Stimulated activated naive CD8-positive, alpha-beta T cell treated with anti-CD3 and anti-CD28 coated beads, Interleukin-15, Interleukin-2, amounts not matched to agents 100 ng/mL and 50 ng/mL, for 24 hours (primary cell): ENCODE measurements around the gene ADTRP.

Experiments
- H3K27ac Mint-ChIP-seq: one replicate; pipeline ENCODE4 v1.8.0; 2021; ENCODE audit warnings: mild to moderate bottlenecking, mixed read lengths
- H3K27me3 Mint-ChIP-seq: one replicate; pipeline ENCODE4 v1.8.0; 2021; ENCODE audit warnings: mixed read lengths
- H3K36me3 Mint-ChIP-seq: one replicate; pipeline ENCODE4 v1.8.0; 2021; ENCODE audit warnings: low read depth, mixed read lengths
- H3K4me1 Mint-ChIP-seq: one replicate; pipeline ENCODE4 v1.8.0; 2021; ENCODE audit warnings: low read depth, mixed read lengths
- H3K4me3 Mint-ChIP-seq: one replicate; pipeline ENCODE4 v1.8.0; 2021; ENCODE audit warnings: mild to moderate bottlenecking, mixed read lengths
- H3K9me3 Mint-ChIP-seq: one replicate; pipeline ENCODE4 v1.8.0; 2021; ENCODE audit warnings: mixed read lengths

The ADTRP gene

GRCh38 chr6:11778648-11779328 lies at the start of gene ADTRP:
TSS of gene ADTRP (minus strand) at chr6:11778803. CDS start at chr6:11778759, 44 bp downstream.
- Mint-ChIP-seq H3K4me1 (no peaks in the 10 kb centered on the region), H3K36me3 (no peaks in the 10 kb centered on the region), H3K4me3 (no peak within 1 kb of the TSS), H3K27ac (peak within 1 kb of the TSS; percentile 34), H3K9me3 (peaks cover 9% of the 10 kb centered on the region), H3K27me3 (no peaks in the 10 kb centered on the region)

GRCh38 chr6:11826779-11827178 lies 48.2 kb upstream of the ADTRP start:
- Mint-ChIP-seq H3K36me3 (no peaks in the 10 kb centered on the region), H3K9me3 (no peaks in the 10 kb centered on the region), H3K4me1 (peaks cover 24% of the 10 kb centered on the region), H3K4me3 (no peak overlapping the region), H3K27ac (no peak overlapping the region), H3K27me3 (no peaks in the 10 kb centered on the region)

GRCh38 chr6:11824986-11825385 lies 46.4 kb upstream of the ADTRP start:
- no peaks in the 10 kb centered on the region for H3K27me3 Mint-ChIP-seq
- no peaks in the 10 kb centered on the region for H3K36me3 Mint-ChIP-seq
- H3K9me3 Mint-ChIP-seq, result no peaks in the 10 kb centered on the region
- peak overlapping the region; percentile 73 for H3K27ac Mint-ChIP-seq
- H3K4me1 Mint-ChIP-seq, result peaks cover 24% of the 10 kb centered on the region
- H3K4me3 Mint-ChIP-seq, result no peak overlapping the region

GRCh38 chr6:11822346-11822745 lies 43.7 kb upstream of the ADTRP start:
- Mint-ChIP-seq H3K27me3 (no peaks in the 10 kb centered on the region), H3K9me3 (no peaks in the 10 kb centered on the region), H3K4me1 (peaks cover 14% of the 10 kb centered on the region), H3K36me3 (no peaks in the 10 kb centered on the region), H3K27ac (no peak overlapping the region), H3K4me3 (no peak overlapping the region)

- H3K4me3 Mint-ChIP-seq, result no peak overlapping the region
- H3K27ac Mint-ChIP-seq, result no peak overlapping the region
- peaks cover 14% of the 10 kb centered on the region for H3K4me1 Mint-ChIP-seq
- no peaks in the 10 kb centered on the region for H3K9me3 Mint-ChIP-seq
- no peaks in the 10 kb centered on the region for H3K27me3 Mint-ChIP-seq
- H3K36me3 Mint-ChIP-seq, result no peaks in the 10 kb centered on the region
Measured at GRCh38 chr6:11821781-11822180, 43.2 kb upstream of the ADTRP start.

GRCh38 chr6:11820821-11821220 lies 42.2 kb upstream of the ADTRP start:
- Mint-ChIP-seq H3K27ac (no peak overlapping the region), H3K4me3 (no peak overlapping the region), H3K27me3 (no peaks in the 10 kb centered on the region), H3K4me1 (peaks cover 14% of the 10 kb centered on the region), H3K9me3 (no peaks in the 10 kb centered on the region), H3K36me3 (no peaks in the 10 kb centered on the region)

- H3K4me3 Mint-ChIP-seq, result no peak overlapping the region
- H3K36me3 Mint-ChIP-seq, result no peaks in the 10 kb centered on the region
- no peak overlapping the region for H3K27ac Mint-ChIP-seq
- no peaks in the 10 kb centered on the region for H3K27me3 Mint-ChIP-seq
- H3K9me3 Mint-ChIP-seq, result no peaks in the 10 kb centered on the region
- peaks cover 4% of the 10 kb centered on the region for H3K4me1 Mint-ChIP-seq
Measured at GRCh38 chr6:11819486-11819885, 40.9 kb upstream of the ADTRP start.

- Mint-ChIP-seq H3K9me3 (no peaks in the 10 kb centered on the region), H3K27ac (no peak overlapping the region), H3K4me3 (no peak overlapping the region), H3K27me3 (no peaks in the 10 kb centered on the region), H3K4me1 (peaks cover 23% of the 10 kb centered on the region), H3K36me3 (no peaks in the 10 kb centered on the region)
Measured at GRCh38 chr6:11815231-11815630, 36.6 kb upstream of the ADTRP start.

- no peak overlapping the region for H3K4me3 Mint-ChIP-seq
- no peaks in the 10 kb centered on the region for H3K9me3 Mint-ChIP-seq
- H3K27me3 Mint-ChIP-seq, result no peaks in the 10 kb centered on the region
- H3K27ac Mint-ChIP-seq, result no peak overlapping the region
- peaks cover 23% of the 10 kb centered on the region for H3K4me1 Mint-ChIP-seq
- no peaks in the 10 kb centered on the region for H3K36me3 Mint-ChIP-seq
Measured at GRCh38 chr6:11814819-11815218, 36.2 kb upstream of the ADTRP start.

- H3K36me3 Mint-ChIP-seq, result no peaks in the 10 kb centered on the region
- no peak overlapping the region for H3K27ac Mint-ChIP-seq
- H3K4me1 Mint-ChIP-seq, result peaks cover 23% of the 10 kb centered on the region
- no peak overlapping the region for H3K4me3 Mint-ChIP-seq
- no peaks in the 10 kb centered on the region for H3K9me3 Mint-ChIP-seq
- H3K27me3 Mint-ChIP-seq, result no peaks in the 10 kb centered on the region
Measured at GRCh38 chr6:11814106-11814505, 35.5 kb upstream of the ADTRP start.

- no peak overlapping the region for H3K4me3 Mint-ChIP-seq
- no peaks in the 10 kb centered on the region for H3K36me3 Mint-ChIP-seq
- H3K27ac Mint-ChIP-seq, result no peak overlapping the region
- peaks cover 3% of the 10 kb centered on the region for H3K9me3 Mint-ChIP-seq
- H3K4me1 Mint-ChIP-seq, result peaks cover 23% of the 10 kb centered on the region
- no peaks in the 10 kb centered on the region for H3K27me3 Mint-ChIP-seq
Measured at GRCh38 chr6:11813606-11814005, 35.0 kb upstream of the ADTRP start.

- Mint-ChIP-seq H3K4me1 (peaks cover 23% of the 10 kb centered on the region), H3K4me3 (no peak overlapping the region), H3K36me3 (no peaks in the 10 kb centered on the region), H3K9me3 (peaks cover 3% of the 10 kb centered on the region), H3K27ac (no peak overlapping the region), H3K27me3 (no peaks in the 10 kb centered on the region)
Measured at GRCh38 chr6:11812951-11813350, 34.3 kb upstream of the ADTRP start.

- peaks cover 3% of the 10 kb centered on the region for H3K9me3 Mint-ChIP-seq
- H3K4me1 Mint-ChIP-seq, result peaks cover 23% of the 10 kb centered on the region
- H3K27ac Mint-ChIP-seq, result no peak overlapping the region
- no peaks in the 10 kb centered on the region for H3K36me3 Mint-ChIP-seq
- no peaks in the 10 kb centered on the region for H3K27me3 Mint-ChIP-seq
- H3K4me3 Mint-ChIP-seq, result no peak overlapping the region
Measured at GRCh38 chr6:11812439-11812838, 33.8 kb upstream of the ADTRP start.

GRCh38 chr6:11811644-11812264 lies 33.2 kb upstream of the ADTRP start:
- Mint-ChIP-seq H3K9me3 (peaks cover 3% of the 10 kb centered on the region), H3K4me1 (peaks cover 27% of the 10 kb centered on the region), H3K27me3 (no peaks in the 10 kb centered on the region), H3K27ac (peak overlapping the region; percentile 60), H3K36me3 (no peaks in the 10 kb centered on the region), H3K4me3 (no peak overlapping the region)

GRCh38 chr6:11810854-11811643 lies 32.4 kb upstream of the ADTRP start:
- peaks cover 34% of the 10 kb centered on the region for H3K4me1 Mint-ChIP-seq
- H3K27me3 Mint-ChIP-seq, result no peaks in the 10 kb centered on the region
- no peak overlapping the region for H3K4me3 Mint-ChIP-seq
- H3K27ac Mint-ChIP-seq, result peak overlapping the region; percentile 60
- H3K36me3 Mint-ChIP-seq, result no peaks in the 10 kb centered on the region
- H3K9me3 Mint-ChIP-seq, result peaks cover 3% of the 10 kb centered on the region
